Activated T-helper 2 cell treated with anti-CD3 and anti-CD28 coated beads, Interferon-gamma antibody, Interleukin-2, Interleukin-4, amounts not matched to agents 10 μg/mL and 5 μg/mL and 100 μg/mL, durations not matched to agents 14 hours and 24 hours and 36 hours (primary cell): ENCODE data around the gene HOXC10. TPM values are rescaled to one million over a fixed set of nuclear protein-coding genes. Genes with fewer than 3 reads are reported as not detected.

Experiments
- DNase-seq: peaks from one replicate; pipeline ENCODE4 v3.0.0; 2021; ENCODE audit warnings: low spot score
- H3K27ac Mint-ChIP-seq: one replicate; pipeline ENCODE4 v1.8.0; 2021; ENCODE audit warnings: mixed read lengths
- H3K27me3 Mint-ChIP-seq: one replicate; pipeline ENCODE4 v1.8.0; 2021; ENCODE audit warnings: low read depth, mixed read lengths
- H3K36me3 Mint-ChIP-seq: one replicate; pipeline ENCODE4 v1.8.0; 2021; ENCODE audit warnings: low read depth, mixed read lengths
- H3K4me1 Mint-ChIP-seq: one replicate; pipeline ENCODE4 v1.8.0; 2021; ENCODE audit warnings: low read depth, mixed read lengths
- H3K4me3 Mint-ChIP-seq: one replicate; pipeline ENCODE4 v1.8.0; 2021; ENCODE audit warnings: low read depth, mild to moderate bottlenecking, moderate library complexity, mixed read lengths
- H3K9me3 Mint-ChIP-seq: one replicate; pipeline ENCODE4 v1.8.0; 2021; ENCODE audit warnings: mixed read lengths
- intact Hi-C: fragments of 100-400 bp; cut with micrococcal nuclease; formaldehyde crosslinking; loops from one replicate; pipeline ENCODE4 v1.15.1; 2023
- total RNA-seq: library from RNA; stranded (reverse); gene quantifications from 2 replicates; pipeline ENCODE4 v1.2.3, GENCODE V29; 2022

HOXC10 gene
- not detected in 2 replicates for total RNA-seq

- no peaks in the 10 kb centered on the region for H3K9me3 Mint-ChIP-seq
These were observed at the start of gene HOXC10 for GRCh38 chr12:53984901-53985691. HOXC10 (plus strand) TSS chr12:53985146; CDS start chr12:53985260, 114 bp downstream.

GRCh38 chr12:53935383-53936341 lies 49.3 kb upstream of the HOXC10 start:
- no peak overlapping the region for H3K4me3 Mint-ChIP-seq
- intact Hi-C loops: loop anchor here (1.0 to 10.0 kb wide), 3 partner anchors 19 to 59 kb away; partner anchors contain the start of genes HOTAIR, HOXC11 and HOXC12
- H3K4me1 Mint-ChIP-seq: no peaks in the 10 kb centered on the region
- no peaks in the 10 kb centered on the region for H3K9me3 Mint-ChIP-seq
- no peaks in the 10 kb centered on the region for H3K36me3 Mint-ChIP-seq
- no peak for DNase-seq
- peaks cover 90% of the 10 kb centered on the region for H3K27me3 Mint-ChIP-seq
- no peak overlapping the region for H3K27ac Mint-ChIP-seq

More at GRCh38 chr12:53984901-53985691, at the start of gene HOXC10:
- Mint-ChIP-seq H3K4me1 (peaks cover 20% of the 10 kb centered on the region), H3K36me3 (no peaks in the 10 kb centered on the region), H3K27ac (no peak within 1 kb of the TSS), H3K27me3 (peaks cover 90% of the 10 kb centered on the region), H3K4me3 (peak within 1 kb of the TSS; percentile 7)
- intact Hi-C loops: loop anchor here (2.0 kb wide), 2 partner anchors 14 to 48 kb away; partner anchors contain the start of gene HOXC5
- peak; percentile 69 for DNase-seq

DNA sequence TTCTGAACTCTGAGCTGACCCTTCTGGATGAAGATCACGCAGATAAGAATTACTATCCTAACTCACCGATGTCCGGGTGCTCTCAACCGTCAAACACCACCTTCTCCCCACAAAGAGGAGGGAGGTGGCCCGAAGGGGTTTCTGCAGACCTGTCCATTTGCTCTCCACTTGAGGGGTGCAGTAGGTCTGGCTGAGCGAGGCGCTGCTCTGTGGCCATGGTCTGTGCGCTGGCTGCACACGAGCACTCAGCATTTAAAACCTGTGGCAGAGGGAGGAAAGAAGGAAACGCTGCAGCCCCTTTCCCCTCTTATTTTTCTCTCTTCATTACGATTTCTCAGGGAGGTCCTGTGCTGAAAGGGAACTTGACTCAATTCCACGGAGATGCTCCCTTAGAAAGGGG lies 47.8 kb upstream of the HOXC10 start:
- intact Hi-C loops: loop anchor here (5.0 to 10.0 kb wide), 2 partner anchors 35 to 58 kb away; partner anchors contain the start of genes HOTAIR and HOXC11
- no peaks in the 10 kb centered on the region for H3K4me1 Mint-ChIP-seq
- no peak for DNase-seq
- H3K9me3 Mint-ChIP-seq: no peaks in the 10 kb centered on the region
- no peaks in the 10 kb centered on the region for H3K36me3 Mint-ChIP-seq
- no peak overlapping the region for H3K4me3 Mint-ChIP-seq
- H3K27ac Mint-ChIP-seq: no peak overlapping the region
- H3K27me3 Mint-ChIP-seq: peaks cover 91% of the 10 kb centered on the region

DNA sequence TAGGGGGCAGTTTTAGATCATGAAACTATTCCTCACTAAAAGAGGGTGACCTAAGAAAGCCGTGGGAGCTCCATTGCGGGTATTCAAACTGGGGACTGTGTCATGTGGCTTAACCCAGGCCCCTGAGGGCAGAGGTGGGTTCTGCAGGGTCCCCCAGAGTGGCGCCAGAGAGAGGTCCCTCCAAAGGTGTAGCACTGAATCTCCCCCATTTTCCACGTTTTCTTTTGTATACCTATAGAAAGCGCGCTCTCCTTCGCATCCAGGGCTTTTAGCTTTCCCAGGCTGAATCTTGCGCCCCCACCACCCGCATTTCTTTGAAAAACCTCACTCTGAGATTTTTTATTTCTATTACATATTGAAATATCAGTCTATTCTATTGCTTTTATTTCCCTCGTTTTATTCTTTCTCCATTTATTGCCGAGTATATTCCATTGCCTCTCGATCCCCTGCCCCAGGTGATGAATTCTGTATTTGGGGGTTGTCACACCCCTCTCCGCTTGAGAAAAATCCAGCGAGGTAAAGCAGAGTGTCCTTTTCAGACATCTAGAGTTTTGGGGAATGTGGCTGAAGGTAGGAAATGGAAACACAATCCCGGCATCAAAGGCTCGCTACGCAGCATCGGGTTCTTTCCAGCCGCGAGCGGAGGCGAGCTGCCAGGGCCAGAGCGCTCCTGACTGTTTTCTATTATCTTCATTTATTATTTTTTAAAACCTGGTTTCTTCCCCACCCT lies 47.2 kb upstream of the HOXC10 start:
- intact Hi-C loops: loop anchor here (5.0 to 10.0 kb wide), 2 partner anchors 35 to 57 kb away; partner anchors contain the start of genes HOTAIR and HOXC11
- Mint-ChIP-seq H3K4me1 (no peaks in the 10 kb centered on the region), H3K4me3 (no peak overlapping the region)

DNA sequence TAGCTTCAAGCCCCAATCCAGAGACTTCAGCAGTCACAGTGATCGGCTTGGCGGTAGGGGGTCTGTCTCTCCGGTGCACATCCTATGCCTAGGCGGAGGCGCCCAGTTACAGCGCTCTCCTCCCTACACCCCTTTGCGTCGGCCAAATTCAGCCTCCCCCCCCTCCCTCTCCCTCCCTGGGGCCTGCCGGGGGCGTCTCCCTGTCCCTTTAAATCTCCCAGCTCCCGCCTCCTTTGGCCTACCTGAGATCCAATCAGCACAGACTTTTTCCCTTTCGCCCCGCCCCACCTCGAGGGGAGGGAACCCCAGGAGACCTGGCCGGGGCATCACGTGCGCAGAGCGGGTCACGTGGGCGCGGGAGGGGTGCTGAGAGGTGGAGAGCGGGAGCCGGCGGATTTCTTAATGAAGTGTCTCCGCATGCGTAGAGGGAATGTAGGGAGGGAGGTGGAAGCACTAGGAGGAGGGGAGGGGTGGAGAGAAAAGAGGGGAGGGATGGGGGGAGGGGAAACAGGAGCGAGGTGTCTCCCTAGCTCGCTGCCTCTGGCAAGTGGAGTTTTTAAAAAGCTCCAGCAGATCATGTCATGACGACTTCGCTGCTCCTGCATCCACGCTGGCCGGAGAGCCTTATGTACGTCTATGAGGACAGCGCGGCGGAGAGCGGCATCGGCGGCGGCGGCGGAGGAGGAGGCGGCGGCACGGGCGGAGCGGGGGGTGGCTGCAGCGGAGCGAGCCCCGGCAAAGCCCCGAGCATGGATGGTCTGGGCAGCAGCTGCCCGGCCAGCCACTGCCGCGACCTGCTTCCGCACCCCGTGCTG lies 46.4 kb upstream of the HOXC10 start, which contains the start of gene HOXC13:
TSS of gene HOXC13 (plus strand) at position 506 of the 815 bp plus-strand sequence. CDS start at position 582, 76 bp downstream.
- peaks cover 90% of the 10 kb centered on the region for H3K27me3 Mint-ChIP-seq
- H3K36me3 Mint-ChIP-seq: no peaks in the 10 kb centered on the region
- DNase-seq: no peak
- no peak within 1 kb of the TSS for H3K4me3 Mint-ChIP-seq
- no peaks in the 10 kb centered on the region for H3K9me3 Mint-ChIP-seq
- H3K4me1 Mint-ChIP-seq: no peaks in the 10 kb centered on the region
- intact Hi-C loops: loop anchor here (5.0 to 10.0 kb wide), 2 partner anchors 34 to 56 kb away; partner anchors contain the start of genes HOTAIR and HOXC11
- H3K27ac Mint-ChIP-seq: no peak within 1 kb of the TSS

More for the DNA sequence above, 47.2 kb upstream of the HOXC10 start:
- Mint-ChIP-seq H3K36me3 (no peaks in the 10 kb centered on the region), H3K9me3 (no peaks in the 10 kb centered on the region), H3K27ac (no peak overlapping the region), H3K27me3 (peaks cover 90% of the 10 kb centered on the region)
- no peak for DNase-seq

DNA sequence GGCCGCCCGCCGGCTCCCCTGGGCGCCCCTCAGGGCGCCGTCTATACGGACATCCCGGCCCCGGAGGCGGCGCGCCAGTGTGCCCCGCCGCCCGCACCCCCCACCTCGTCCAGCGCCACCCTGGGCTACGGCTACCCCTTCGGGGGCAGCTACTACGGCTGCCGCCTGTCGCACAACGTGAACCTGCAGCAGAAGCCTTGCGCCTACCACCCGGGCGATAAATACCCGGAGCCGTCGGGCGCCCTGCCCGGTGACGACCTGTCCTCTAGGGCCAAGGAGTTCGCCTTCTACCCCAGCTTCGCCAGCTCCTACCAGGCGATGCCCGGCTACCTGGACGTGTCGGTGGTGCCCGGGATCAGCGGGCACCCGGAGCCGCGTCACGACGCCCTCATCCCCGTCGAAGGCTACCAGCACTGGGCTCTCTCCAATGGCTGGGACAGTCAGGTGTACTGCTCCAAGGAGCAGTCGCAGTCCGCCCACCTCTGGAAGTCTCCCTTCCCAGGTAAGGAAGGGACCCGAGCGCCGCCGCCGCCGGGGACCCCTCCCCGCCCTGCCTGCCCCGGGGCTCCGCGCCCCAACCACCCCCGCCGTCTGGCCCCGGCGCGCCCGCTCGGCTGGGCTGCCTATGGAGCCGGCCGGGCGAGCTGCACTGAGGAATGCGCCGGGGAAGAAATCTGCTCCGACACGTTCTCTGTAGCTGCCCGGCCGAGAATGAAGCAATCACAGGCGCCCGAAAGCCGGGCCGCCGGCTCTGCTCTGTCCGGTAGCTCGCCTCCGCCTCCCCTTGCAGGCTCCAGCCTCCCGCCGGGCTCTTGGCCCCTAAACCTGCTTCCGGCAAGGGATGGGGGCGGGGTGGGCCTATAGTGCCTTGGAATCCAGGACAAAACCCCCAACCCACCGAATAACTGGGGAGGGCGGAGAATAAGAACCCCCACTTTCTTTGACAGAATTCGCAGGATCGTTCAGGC lies 45.5 kb upstream of the HOXC10 start:
- no peak for DNase-seq
- Mint-ChIP-seq H3K9me3 (no peaks in the 10 kb centered on the region), H3K27ac (no peak overlapping the region), H3K4me3 (no peak overlapping the region), H3K27me3 (peaks cover 90% of the 10 kb centered on the region), H3K36me3 (no peaks in the 10 kb centered on the region), H3K4me1 (no peaks in the 10 kb centered on the region)
- intact Hi-C loops: loop anchor here (2.0 to 10.0 kb wide), 3 partner anchors 33 to 189 kb away; partner anchors contain the start of genes HOTAIR and HOXC11

DNA sequence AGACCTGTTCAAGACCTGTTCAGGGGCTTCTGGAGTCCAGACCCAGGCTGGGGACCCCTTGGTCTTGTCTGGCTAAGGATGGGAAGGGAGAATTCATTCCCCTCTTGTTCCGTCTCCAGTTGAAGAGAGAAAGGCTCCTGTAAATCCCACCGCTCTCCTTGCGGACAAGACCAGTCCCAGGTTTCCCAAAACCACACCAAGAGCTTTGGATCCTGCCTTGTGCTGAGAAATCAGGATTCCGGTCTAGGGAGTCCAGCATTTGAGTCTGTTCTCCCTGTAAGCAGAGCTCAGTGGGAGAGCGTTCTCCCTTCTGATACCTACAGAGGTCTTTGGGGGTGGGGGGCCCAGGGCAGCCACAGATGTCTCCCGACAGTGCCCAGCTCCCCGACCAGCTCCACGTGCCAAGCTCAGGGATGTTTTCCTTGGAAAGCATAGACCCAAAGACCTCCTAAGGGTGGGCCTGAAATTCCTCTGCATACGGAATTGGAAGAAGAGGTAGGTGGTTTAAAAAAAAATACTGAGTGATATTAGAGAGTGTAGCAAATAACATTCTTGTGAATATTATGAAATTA lies 44.4 kb upstream of the HOXC10 start:
- Mint-ChIP-seq H3K27ac (no peak overlapping the region), H3K9me3 (no peaks in the 10 kb centered on the region), H3K4me1 (no peaks in the 10 kb centered on the region), H3K36me3 (no peaks in the 10 kb centered on the region), H3K4me3 (no peak overlapping the region), H3K27me3 (peaks cover 90% of the 10 kb centered on the region)
- intact Hi-C loops: loop anchor here (2.0 kb wide), 1 partner anchor 188 kb away; no protein-coding TSS in a partner anchor
- DNase-seq: no peak

DNA sequence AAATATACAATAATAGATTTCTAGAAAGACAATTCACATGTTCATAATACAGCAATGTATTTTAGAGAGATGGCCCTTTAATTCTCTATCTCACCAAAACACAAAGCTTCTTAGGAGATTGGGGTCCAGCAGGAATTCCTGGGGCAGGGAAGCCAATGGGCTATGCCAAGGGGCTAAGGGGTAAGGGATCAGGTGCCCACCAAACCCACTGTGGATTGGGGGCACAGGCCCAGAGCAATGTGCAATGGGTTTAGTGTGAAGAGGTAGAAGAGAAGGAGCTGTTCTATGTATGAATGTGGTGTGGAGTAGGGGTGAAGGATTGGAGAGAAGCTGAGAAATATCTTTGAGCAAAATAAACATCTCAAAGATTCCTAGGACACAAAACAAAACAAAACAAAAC lies 43.8 kb upstream of the HOXC10 start:
- no peak for DNase-seq
- no peak overlapping the region for H3K4me3 Mint-ChIP-seq
- H3K36me3 Mint-ChIP-seq: no peaks in the 10 kb centered on the region
- H3K27me3 Mint-ChIP-seq: peaks cover 90% of the 10 kb centered on the region
- H3K27ac Mint-ChIP-seq: no peak overlapping the region
- no peaks in the 10 kb centered on the region for H3K4me1 Mint-ChIP-seq
- intact Hi-C loops: loop anchor here (2.0 kb wide), 1 partner anchor 188 kb away; no protein-coding TSS in a partner anchor
- no peaks in the 10 kb centered on the region for H3K9me3 Mint-ChIP-seq

DNA sequence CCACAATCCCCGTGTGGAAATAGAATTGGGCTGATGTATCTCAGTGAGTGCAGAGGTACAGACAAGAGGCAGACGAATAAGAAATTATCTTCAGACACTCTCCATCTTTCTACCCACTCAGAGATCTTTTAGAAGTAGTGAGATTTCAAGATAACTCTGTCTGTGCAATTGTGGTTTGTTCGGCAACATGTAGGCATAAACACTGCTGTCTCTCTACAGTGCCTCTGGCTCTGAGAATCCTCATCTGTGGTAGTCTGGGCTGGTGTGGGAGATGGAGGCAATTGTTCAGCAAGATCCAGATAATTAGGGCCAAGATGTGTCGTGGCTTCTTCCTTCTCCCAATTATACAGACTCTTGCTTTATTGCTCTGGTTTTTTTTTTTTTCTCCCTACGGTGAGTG lies 43.2 kb upstream of the HOXC10 start:
- H3K4me1 Mint-ChIP-seq: no peaks in the 10 kb centered on the region
- H3K27ac Mint-ChIP-seq: no peak overlapping the region
- intact Hi-C loops: loop anchor here (2.0 kb wide), 1 partner anchor 187 kb away; no protein-coding TSS in a partner anchor
- H3K9me3 Mint-ChIP-seq: no peaks in the 10 kb centered on the region
- no peaks in the 10 kb centered on the region for H3K36me3 Mint-ChIP-seq
- H3K27me3 Mint-ChIP-seq: peaks cover 90% of the 10 kb centered on the region
- H3K4me3 Mint-ChIP-seq: no peak overlapping the region
- no peak for DNase-seq

DNA sequence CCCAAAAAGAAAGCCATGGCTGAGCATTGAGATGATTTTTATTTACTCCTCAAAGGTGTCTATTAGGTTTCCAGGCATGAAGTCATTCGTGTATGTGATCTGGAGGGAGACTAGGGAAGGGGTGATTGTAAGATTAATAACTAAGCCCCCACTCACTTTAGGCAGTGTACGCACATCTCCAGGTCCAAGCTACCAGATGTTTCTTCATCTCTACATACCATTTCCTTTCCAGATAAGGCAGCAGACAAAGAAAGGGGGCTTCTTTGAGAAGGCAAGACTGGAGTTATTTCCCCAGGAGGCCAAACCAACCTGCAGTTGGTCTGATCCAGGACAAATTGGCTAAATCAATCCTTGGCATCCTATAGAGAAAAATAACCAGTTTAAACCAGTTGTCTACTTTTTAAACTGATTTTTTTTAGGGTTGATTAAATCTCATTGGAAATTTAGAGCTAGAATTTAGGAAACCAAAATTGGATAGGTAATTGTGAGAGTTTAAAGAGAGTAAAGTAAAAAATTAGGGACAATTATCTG lies 42.4 kb upstream of the HOXC10 start:
- no peak overlapping the region for H3K4me3 Mint-ChIP-seq
- no peaks in the 10 kb centered on the region for H3K9me3 Mint-ChIP-seq
- no peaks in the 10 kb centered on the region for H3K4me1 Mint-ChIP-seq
- H3K27me3 Mint-ChIP-seq: peaks cover 89% of the 10 kb centered on the region
- intact Hi-C loops: no loop called here
- DNase-seq: no peak
- no peak overlapping the region for H3K27ac Mint-ChIP-seq
- H3K36me3 Mint-ChIP-seq: no peaks in the 10 kb centered on the region
